Heart left ventricle (tissue), 16 donors: Measurements from ENCODE around the gene CD1E. TPM values are rescaled to one million over a fixed set of nuclear protein-coding genes. Genes with fewer than 3 reads are reported as not detected.

Source experiments
- ATAC-seq, 4 donors: fragments of 200-7000 bp; cut with Tn5 transposase; one replicate each; pipeline ENCODE4 v1.9.1; 2020 to 2022; ENCODE audit warnings: moderate library complexity in 4 of 4, mild to moderate bottlenecking in 3 of 4, moderate number of reproducible peaks in 1 of 4
- DNase-seq, 5 donors: peaks; one replicate each; pipeline ENCODE4 v3.0.0-alpha.2; 2020
- H3K27ac ChIP-seq, 12 donors: fragments of 200-600 bp; sonication (generic) in 4 of 12; one replicate each; pipeline versions ENCODE4 v1.5.0 to v1.8.0; 2016 to 2022; ENCODE audit warnings: mild to moderate bottlenecking in 2 of 12
- H3K27me3 ChIP-seq, 9 donors: fragments of 200-600 bp; sonication (generic) in 2 of 9; one replicate each; pipeline versions ENCODE4 v1.5.1 to v1.8.0; 2016 to 2022; ENCODE audit warnings: mild to moderate bottlenecking in 3 of 9
- H3K36me3 ChIP-seq, 9 donors: fragments of 200-600 bp; sonication (generic) in 2 of 9; one replicate each; pipeline versions ENCODE4 v1.5.0 to v1.8.0; 2018 to 2022; ENCODE audit warnings: mild to moderate bottlenecking in 2 of 9
- H3K4me1 ChIP-seq, 12 donors: fragments of 200-600 bp; sonication (generic) in 4 of 12; one replicate each; pipeline versions ENCODE4 v1.5.0 to v1.8.0; 2016 to 2022; ENCODE audit warnings: mild to moderate bottlenecking in 3 of 12
- H3K4me3 ChIP-seq, 12 donors: fragments of 200-600 bp; sonication (generic) in 4 of 12; one replicate each; pipeline versions ENCODE4 v1.5.0 to v1.8.0; 2017 to 2022; ENCODE audit warnings: mild to moderate bottlenecking in 9 of 12, moderate library complexity in 4 of 12
- H3K9me3 ChIP-seq, 12 donors: fragments of 200-600 bp; sonication (generic) in 4 of 12; one replicate each; pipeline versions ENCODE4 v1.5.0 to v1.8.0; 2016 to 2022; ENCODE audit warnings: mild to moderate bottlenecking in 1 of 12
- CTCF ChIP-seq, 12 donors: fragments of 200-600 bp; sonication (generic) in 4 of 12; IDR thresholded peaks; one replicate each; pipeline versions ENCODE4 v1.5.0 to v1.8.0; 2018 to 2022; ENCODE audit warnings: antibody characterized with exemption in 12 of 12, mild to moderate bottlenecking in 5 of 12
- POLR2A ChIP-seq, 2 donors: fragments of 450-650 bp; IDR thresholded peaks; one replicate each; pipeline ENCODE4 v1.6.1; 2017; ENCODE audit warnings: antibody characterized with exemption in 2 of 2, mild to moderate bottlenecking in 2 of 2, moderate library complexity in 2 of 2
- WGBS, 4 donors: extraction: QIAGEN DNeasy Blood & Tissue Kit in 2 of 4; methylation state at CpG; one replicate each; pipeline versions ENCODE4 v1.1.5 to v1.1.7; 2013 to 2018; 5-methylcytosine and 5-hydroxymethylcytosine counted together
- intact Hi-C, 10 donors: fragments of 100-400 bp; cut with DNase I; formaldehyde crosslinking; loops; one replicate each; pipeline versions ENCODE4 v1.11.1 to v1.14.2; 2022
- polyA plus RNA-seq, 2 donors: library from polyadenylated mRNA; stranded (reverse); fragments of 200-250 nt; gene quantifications; one replicate each; pipeline ENCODE4 v1.2.3, GENCODE V29; 2013
- total RNA-seq, 9 donors: library from RNA; depleted of rRNA in 2 of 9; stranded (reverse); fragments of >200 nt in 2 of 9; fragmentation: NEBNext Ultra II Directional in 3 of 9; extraction: Animal tissue kit (Norgen Biotek cat#: 25700) in 3 of 9; gene quantifications; one replicate each; pipeline versions ENCODE4 v1.1.0 to v1.2.4, GENCODE V29; 2016 to 2023
- donor health status: ischemic (EF 13 %, LVEDD 7.1; RV severe dilation, severe dysfunction).
- donor health status: healthy with polysubstance abuse.
- donor health status: DM: no; HTN: yes; CAD: no.
- donor health status: DM: no; HTN: no; CAD: no.
- donor health status: ischemic (EF 25% LVEDD 6.9; RV normal size, moderate dysfunction).
- donor health status: ischemic (EF 25% LVEDD 5.7; RV mildly dilated, moderate dysfunction).
- donor health status: healthy.
- donor health status: DM: yes; HTN: yes; CAD: no.
- donor health status: ischemic (EF 35%, LVEDD 5.7; RV mildly dilated, moderate dysfunction).
- donor health status: nonischemic (EF 11% LVEDD 7.7; RV severe dilation, severe dysfunction).
- donor health status: DM: yes; HTN: yes; CAD: no.
- donor health status: PGD.
- donor health status: ischemic (EF 29% LVEDD 5.4; RV normal size, mild dysfunction).
- donor health status: nonischemic (EF 23%, LVEDD 6.1; RV moderate dilation, normal function).

CD1E gene
- total and polyA plus RNA-seq, 11 donors: 0.25 to 0.59 (median 0.33) TPM; not detected in 6

GRCh38 chr1:158324395-158324794 is 29.3 kb upstream of the CD1E start:
- Histone ChIP-seq H3K27ac (no peak overlapping the region), H3K9me3 (peaks cover 0 to 17% (median 0%) of the 10 kb centered on the region in 12 donors), H3K4me3 (no peak overlapping the region), H3K4me1 (peaks cover 0 to 15% (median 0%) of the 10 kb centered on the region in 12 donors), H3K36me3 (no peaks in the 10 kb centered on the region), H3K27me3 (no peaks in the 10 kb centered on the region)
- TF ChIP-seq POLR2A (IDR thresholded peaks at IDR 0.05) (no peak), CTCF (IDR thresholded peaks at IDR 0.05) (no peak)
- DNase-seq (no peak), ATAC-seq (no peak)
- intact Hi-C loops: no loop called here
- WGBS, 4 donors: 84 to 86% (median 85%) methylated on average over 4 of the region's 4 CpGs

GRCh38 chr1:158327481-158327880 is 26.2 kb upstream of the CD1E start:
- TF ChIP-seq CTCF (IDR thresholded peaks at IDR 0.05) (no peak), POLR2A (IDR thresholded peaks at IDR 0.05) (no peak)
- DNase-seq (no peak), ATAC-seq (no peak)
- Histone ChIP-seq H3K27ac (no peak overlapping the region), H3K36me3 (no peaks in the 10 kb centered on the region), H3K4me3 (no peak overlapping the region), H3K4me1 (peaks cover 0 to 15% (median 0%) of the 10 kb centered on the region in 12 donors), H3K27me3 (peaks cover 0 to 5% (median 0%) of the 10 kb centered on the region in 9 donors), H3K9me3 (peaks cover 0 to 14% (median 0%) of the 10 kb centered on the region in 12 donors)
- intact Hi-C loops: no loop called here

- Histone ChIP-seq H3K36me3 (no peaks in the 10 kb centered on the region), H3K4me1 (peaks cover 0 to 15% (median 0%) of the 10 kb centered on the region in 12 donors), H3K9me3 (peaks cover 0 to 5% (median 0%) of the 10 kb centered on the region in 12 donors), H3K27ac (no peak overlapping the region), H3K27me3 (peaks cover 0 to 5% (median 0%) of the 10 kb centered on the region in 9 donors), H3K4me3 (no peak overlapping the region)
- no peak for DNase-seq
- 80 to 86% (median 84%) methylated on average over 3 of the region's 3 CpGs for WGBS, 4 donors
- intact Hi-C loops: no loop called here
- TF ChIP-seq CTCF (IDR thresholded peaks at IDR 0.05) (no peak), POLR2A (IDR thresholded peaks at IDR 0.05) (no peak)
- ATAC-seq: no peak
Measured at GRCh38 chr1:158328426-158328825, 25.3 kb upstream of the CD1E start.

GRCh38 chr1:158329300-158329699 is 24.4 kb upstream of the CD1E start:
- 83 to 90% (median 88%) methylated on average over 7 of the region's 7 CpGs for WGBS, 4 donors
- H3K27ac ChIP-seq: no peak overlapping the region
- H3K4me1 ChIP-seq: peaks cover 0 to 15% (median 0%) of the 10 kb centered on the region in 12 donors
- intact Hi-C loops: no loop called here
- peaks cover 0 to 5% (median 0%) of the 10 kb centered on the region in 9 donors for H3K27me3 ChIP-seq
- DNase-seq (no peak), ATAC-seq (no peak)
- no peak for TF ChIP-seq CTCF (IDR thresholded peaks at IDR 0.05)
- TF ChIP-seq POLR2A (IDR thresholded peaks at IDR 0.05): no peak
- no peaks in the 10 kb centered on the region for H3K36me3 ChIP-seq
- no peaks in the 10 kb centered on the region for H3K9me3 ChIP-seq
- no peak overlapping the region for H3K4me3 ChIP-seq
